DND-41 (cell line): ENCODE results near the gene MAML3.

Experiments
- ATAC-seq: fragments of 200-7000 bp; cut with Tn5 transposase; 3 replicates; pipeline ENCODE4 v1.9.1; 2021; ENCODE audit warnings: low read depth; ENCODE audit not compliant: insufficient read depth
- DNase-seq: peaks from one replicate; pipeline ENCODE4 v3.0.0-alpha.2; 2020
- H2AFZ ChIP-seq: 2 replicates; pipeline ENCODE4 v1.6.0; 2012; ENCODE audit warnings: low read depth, low read length
- H3K27ac ChIP-seq: 2 replicates; pipeline ENCODE4 v1.5.1; 2012; ENCODE audit warnings: low read length, inconsistent platforms
- H3K27me3 ChIP-seq: fragments of 200-600 bp; sonication (generic); 2 replicates; pipeline ENCODE4 v1.6.0; 2012; ENCODE audit warnings: low read length, mild to moderate bottlenecking, inconsistent platforms; ENCODE audit not compliant: insufficient read depth, poor library complexity
- H3K36me3 ChIP-seq: 2 replicates; pipeline ENCODE4 v1.5.1; 2012; ENCODE audit warnings: low read length, inconsistent platforms; ENCODE audit not compliant: insufficient read depth
- H3K4me1 ChIP-seq: 2 replicates; pipeline ENCODE4 v1.5.1; 2012; ENCODE audit warnings: mild to moderate bottlenecking, low read length; ENCODE audit not compliant: insufficient read depth
- H3K4me2 ChIP-seq: 2 replicates; pipeline ENCODE4 v1.6.0; 2012; ENCODE audit warnings: mild to moderate bottlenecking, moderate library complexity, low read length, inconsistent platforms; ENCODE audit not compliant: insufficient read depth
- H3K4me3 ChIP-seq, 2 experiments: fragments of 200-600 bp in 1 of 2; shearing (Covaris generic) in 1 of 2; 2 replicates each; pipeline ENCODE4 v1.5.1; 2012 to 2016; ENCODE audit warnings: inconsistent platforms in 2 of 2, low read length in 2 of 2, mild to moderate bottlenecking in 2 of 2, low read depth in 1 of 2, moderate library complexity in 1 of 2
- H3K79me2 ChIP-seq: 2 replicates; pipeline ENCODE4 v1.6.0; 2012; ENCODE audit warnings: low read length, inconsistent platforms; ENCODE audit not compliant: insufficient read depth
- H3K9ac ChIP-seq: 2 replicates; pipeline ENCODE4 v1.6.0; 2012; ENCODE audit warnings: low read depth, mild to moderate bottlenecking, inconsistent platforms, low read length, moderate library complexity
- H3K9me3 ChIP-seq: 2 replicates; pipeline ENCODE4 v1.5.1; 2012; ENCODE audit warnings: low read length, moderate library complexity, mild to moderate bottlenecking, inconsistent platforms; ENCODE audit not compliant: insufficient read depth, severe bottlenecking
- H4K20me1 ChIP-seq: 2 replicates; pipeline ENCODE4 v1.6.0; 2012; ENCODE audit warnings: low read length; ENCODE audit not compliant: insufficient read depth
- CTCF ChIP-seq: IDR thresholded peaks from 2 replicates; pipeline ENCODE4 v1.5.1; 2012; ENCODE audit warnings: borderline replicate concordance, low read length, moderate library complexity, mild to moderate bottlenecking; ENCODE audit not compliant: poor library complexity, severe bottlenecking; ENCODE audit errors: extremely low read depth
- EZH2 ChIP-seq: IDR thresholded peaks from 3 replicates; pipeline ENCODE4 v1.6.1; 2012; ENCODE audit warnings: borderline replicate concordance, low read depth, mild to moderate bottlenecking, moderate library complexity, low read length, inconsistent platforms; ENCODE audit not compliant: severe bottlenecking

Gene MAML3

DNA sequence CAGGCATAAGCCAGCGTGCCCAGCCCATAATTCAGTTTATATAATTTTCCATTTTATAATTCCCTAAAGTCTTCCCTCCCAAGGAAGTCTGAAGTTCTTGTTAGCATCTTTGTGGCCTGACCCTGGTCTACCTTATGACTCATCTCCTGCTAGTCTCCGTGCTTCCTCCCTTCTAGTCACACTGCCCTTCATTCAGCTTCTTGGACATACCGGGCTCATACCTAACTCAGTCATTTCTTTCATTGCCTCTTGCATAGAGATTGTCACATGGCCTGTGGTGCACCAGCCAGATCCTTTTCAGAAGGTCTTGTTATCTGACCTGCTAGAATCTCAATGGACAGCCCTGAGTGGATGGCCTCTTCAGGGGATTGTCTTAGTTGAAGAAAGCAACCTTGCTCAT is 22.8 kb upstream of the MAML3 start:
- no peaks in the 10 kb centered on the region for H4K20me1 ChIP-seq
- DNase-seq, result no peak
- TF ChIP-seq CTCF, result no peak
- TF ChIP-seq EZH2, result no peak
- no peaks in the 10 kb centered on the region for H3K4me1 ChIP-seq
- H3K9ac ChIP-seq, result no peak overlapping the region
- H3K4me2 ChIP-seq, result no peak overlapping the region
- no peak overlapping the region for H2AFZ ChIP-seq
- H3K27me3 ChIP-seq, result no peaks in the 10 kb centered on the region
- H3K4me3 ChIP-seq, result no peak overlapping the region
- H3K27ac ChIP-seq, result no peak overlapping the region
- H3K79me2 ChIP-seq, result no peaks in the 10 kb centered on the region
- H3K9me3 ChIP-seq, result no peaks in the 10 kb centered on the region
- no peaks in the 10 kb centered on the region for H3K36me3 ChIP-seq
- ATAC-seq, result no peak

- Histone ChIP-seq H2AFZ (no peak overlapping the region), H3K9me3 (no peaks in the 10 kb centered on the region), H4K20me1 (no peaks in the 10 kb centered on the region), H3K79me2 (no peaks in the 10 kb centered on the region), H3K4me1 (no peaks in the 10 kb centered on the region), H3K36me3 (no peaks in the 10 kb centered on the region), H3K27ac (no peak overlapping the region), H3K27me3 (no peaks in the 10 kb centered on the region), H3K4me2 (no peak overlapping the region), H3K4me3 (no peak overlapping the region), H3K9ac (no peak overlapping the region)
- DNase-seq, result no peak
- no peak for ATAC-seq
- TF ChIP-seq CTCF, result no peak
- no peak for TF ChIP-seq EZH2
Observed at GRCh38 chr4:140174543-140174942, 20.6 kb upstream of the MAML3 start.

DNA sequence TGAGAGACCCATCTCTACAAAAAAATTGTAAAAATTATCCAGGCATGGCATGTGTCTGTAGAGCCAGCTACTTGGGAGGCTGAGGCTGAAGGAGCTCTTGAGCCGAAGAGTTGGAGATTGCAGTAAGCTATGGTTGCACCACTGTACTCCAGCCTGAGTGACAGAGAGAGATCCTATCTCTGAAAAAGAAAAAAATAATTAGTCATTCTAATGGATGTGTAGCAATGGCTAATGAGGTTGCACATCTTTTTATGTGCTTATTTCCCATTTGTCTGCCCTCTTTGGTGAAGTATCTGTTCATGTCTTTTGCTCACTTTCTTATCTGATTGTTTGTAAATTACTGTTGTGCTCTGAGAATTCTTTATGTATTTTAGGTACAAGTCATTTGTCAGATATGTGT is 19.0 kb upstream of the MAML3 start:
- TF ChIP-seq CTCF, result no peak
- TF ChIP-seq EZH2, result no peak
- ATAC-seq, result no peak
- H3K9me3 ChIP-seq, result no peaks in the 10 kb centered on the region

GRCh38 chr4:140170299-140170698 is 16.3 kb upstream of the MAML3 start:
- ATAC-seq, result no peak
- DNase-seq, result no peak
- no peaks in the 10 kb centered on the region for H4K20me1 ChIP-seq
- no peak overlapping the region for H3K9ac ChIP-seq
- H3K4me2 ChIP-seq, result no peak overlapping the region
- H3K27me3 ChIP-seq, result no peaks in the 10 kb centered on the region
- no peaks in the 10 kb centered on the region for H3K4me1 ChIP-seq
- H2AFZ ChIP-seq, result no peak overlapping the region
- no peak overlapping the region for H3K27ac ChIP-seq
- no peak overlapping the region for H3K4me3 ChIP-seq
- TF ChIP-seq EZH2 (no peak), CTCF (no peak)
- H3K9me3 ChIP-seq, result no peaks in the 10 kb centered on the region
- no peaks in the 10 kb centered on the region for H3K36me3 ChIP-seq
- no peaks in the 10 kb centered on the region for H3K79me2 ChIP-seq

More for the DNA sequence above, 19.0 kb upstream of the MAML3 start:
- Histone ChIP-seq H3K27ac (no peak overlapping the region), H2AFZ (no peak overlapping the region), H3K9ac (no peak overlapping the region), H3K36me3 (no peaks in the 10 kb centered on the region), H3K4me1 (no peaks in the 10 kb centered on the region), H3K27me3 (no peaks in the 10 kb centered on the region), H3K4me2 (no peak overlapping the region), H3K4me3 (no peak overlapping the region), H3K79me2 (no peaks in the 10 kb centered on the region), H4K20me1 (no peaks in the 10 kb centered on the region)
- DNase-seq, result no peak
